CD4-positive, alpha-beta T cell treated with Interleukin-17A for 4 hours (primary cell): ENCODE results near the gene CCL20.

Source experiments
- DNase-seq: peaks from one replicate; pipeline ENCODE4 v3.0.0-alpha.2; 2020; ENCODE audit warnings: mixed read lengths

Gene CCL20

DNA sequence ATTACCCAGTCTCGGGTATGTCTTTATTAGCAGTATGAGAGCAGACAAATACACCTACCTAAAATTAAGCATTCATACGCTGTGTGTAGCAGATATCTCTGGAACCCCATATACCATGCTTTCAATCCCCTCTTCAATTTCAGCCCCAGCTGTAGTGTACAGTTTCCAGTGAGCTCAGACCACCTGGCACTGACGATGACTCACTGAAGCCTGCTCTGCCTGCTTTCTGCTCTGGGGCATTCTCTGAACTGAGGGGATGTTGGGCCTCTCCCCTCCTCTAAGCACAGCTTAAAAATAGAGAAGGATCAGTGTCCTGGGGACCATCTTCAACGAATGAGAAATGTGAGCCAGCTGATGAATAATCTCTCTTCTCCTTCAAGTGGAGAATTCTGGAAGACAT is 8.7 kb upstream of the CCL20 start:
- DNase-seq = peak; percentile 9

DNA sequence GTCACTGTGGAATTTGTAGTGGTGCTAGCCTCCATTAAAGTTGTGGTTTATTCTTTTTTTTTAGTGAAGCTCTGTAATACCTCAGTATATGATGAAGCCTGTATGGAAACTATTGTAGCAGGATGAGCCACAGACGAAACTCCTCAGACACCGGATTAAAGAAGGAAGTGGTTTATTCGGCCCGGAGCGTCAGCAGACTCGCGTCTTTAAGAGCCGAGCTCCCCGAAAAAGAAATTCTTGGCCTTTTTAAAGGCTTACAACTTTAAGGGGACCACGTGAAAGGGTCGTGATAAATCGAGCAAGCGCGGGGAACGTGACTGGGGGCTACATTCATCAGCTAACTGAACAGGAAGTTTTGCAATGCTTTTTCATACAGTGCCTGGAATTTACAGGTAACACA is 8.1 kb upstream of the CCL20 start:
- peak; percentile 60 for DNase-seq

- DNase-seq = no peak
These were observed 4.7 kb upstream of the CCL20 start for GRCh38 chr2:227808936-227809335.

- no peak for DNase-seq
These were observed 1.6 kb upstream of the CCL20 start for GRCh38 chr2:227812001-227812400.

DNA sequence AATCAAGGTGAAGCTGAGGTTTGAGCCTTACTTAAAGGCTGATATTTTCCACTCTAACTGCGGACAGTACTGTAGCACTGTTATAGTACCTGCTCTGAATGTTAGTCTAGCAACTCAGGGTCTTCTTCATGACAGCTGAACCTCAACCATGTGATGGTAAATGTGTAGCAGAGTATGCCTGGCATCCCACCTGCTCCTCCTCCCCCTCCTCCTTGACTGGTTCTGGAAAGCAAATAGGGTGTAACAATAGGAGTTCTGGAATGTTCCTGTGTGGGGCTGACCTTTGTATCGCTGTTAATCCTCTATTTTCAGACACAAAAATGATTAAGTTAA is 447 bp upstream of the CCL20 start:
- DNase-seq = no peak

DNA sequence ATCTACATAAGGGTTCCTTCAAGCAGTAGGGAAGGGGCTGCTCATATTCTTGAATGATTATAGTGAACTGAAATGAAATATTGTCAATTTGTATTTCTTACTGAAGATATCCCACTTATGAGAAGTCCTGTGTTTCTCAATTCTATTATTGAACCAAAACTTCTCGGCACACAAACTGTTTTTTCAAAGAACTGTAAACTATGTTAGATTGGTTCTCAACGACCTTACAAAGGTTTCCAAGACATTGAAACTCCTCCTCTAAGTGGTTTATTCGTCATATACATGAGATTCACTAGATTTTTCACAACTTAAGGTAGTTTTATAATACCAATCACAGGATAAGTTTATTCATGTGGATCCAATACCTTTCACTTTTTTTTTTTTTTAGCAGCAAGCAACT is 1.4 kb downstream of the CCL20 start:
- DNase-seq = no peak

DNA sequence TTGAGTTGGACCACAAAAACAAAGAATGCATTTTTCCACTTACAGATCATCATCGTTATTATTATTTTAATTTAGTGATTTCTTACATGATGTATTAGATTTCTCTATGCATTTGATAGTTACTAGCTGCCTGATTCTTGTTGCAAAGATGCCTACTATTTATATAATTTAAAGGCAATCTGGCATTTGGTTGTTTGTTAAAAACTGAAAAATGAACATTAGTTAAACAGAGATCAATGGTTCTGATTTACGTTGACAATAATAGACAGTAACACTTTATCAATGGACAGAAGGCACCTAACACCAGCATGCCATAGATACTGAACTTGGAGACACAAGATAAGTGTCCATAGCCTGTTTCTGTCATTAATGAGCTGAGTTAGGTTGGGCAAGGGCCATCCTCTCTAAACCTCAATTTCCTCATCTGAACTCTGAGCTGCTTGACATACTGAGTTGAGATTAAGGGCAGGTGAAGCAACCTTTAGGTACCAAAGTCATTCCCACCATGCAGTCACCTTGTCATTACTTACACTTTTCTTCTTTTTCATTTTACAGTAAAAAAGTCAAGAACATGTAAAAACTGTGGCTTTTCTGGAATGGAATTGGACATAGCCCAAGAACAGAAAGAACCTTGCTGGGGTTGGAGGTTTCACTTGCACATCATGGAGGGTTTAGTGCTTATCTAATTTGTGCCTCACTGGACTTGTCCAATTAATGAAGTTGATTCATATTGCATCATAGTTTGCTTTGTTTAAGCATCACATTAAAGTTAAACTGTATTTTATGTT is 3.1 kb downstream of the CCL20 start:
- no peak for DNase-seq

DNA sequence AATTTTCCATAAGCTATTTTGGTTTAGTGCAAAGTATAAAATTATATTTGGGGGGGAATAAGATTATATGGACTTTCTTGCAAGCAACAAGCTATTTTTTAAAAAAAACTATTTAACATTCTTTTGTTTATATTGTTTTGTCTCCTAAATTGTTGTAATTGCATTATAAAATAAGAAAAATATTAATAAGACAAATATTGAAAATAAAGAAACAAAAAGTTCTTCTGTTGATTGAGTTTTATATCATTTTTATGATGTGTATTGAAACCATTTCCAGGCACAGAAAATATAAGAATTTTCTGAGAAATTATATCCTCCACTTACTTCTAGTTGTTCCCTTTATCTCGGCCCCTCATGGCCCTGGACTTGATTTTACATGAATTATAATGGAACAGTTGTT is 3.7 kb downstream of the CCL20 start:
- no peak for DNase-seq

DNA sequence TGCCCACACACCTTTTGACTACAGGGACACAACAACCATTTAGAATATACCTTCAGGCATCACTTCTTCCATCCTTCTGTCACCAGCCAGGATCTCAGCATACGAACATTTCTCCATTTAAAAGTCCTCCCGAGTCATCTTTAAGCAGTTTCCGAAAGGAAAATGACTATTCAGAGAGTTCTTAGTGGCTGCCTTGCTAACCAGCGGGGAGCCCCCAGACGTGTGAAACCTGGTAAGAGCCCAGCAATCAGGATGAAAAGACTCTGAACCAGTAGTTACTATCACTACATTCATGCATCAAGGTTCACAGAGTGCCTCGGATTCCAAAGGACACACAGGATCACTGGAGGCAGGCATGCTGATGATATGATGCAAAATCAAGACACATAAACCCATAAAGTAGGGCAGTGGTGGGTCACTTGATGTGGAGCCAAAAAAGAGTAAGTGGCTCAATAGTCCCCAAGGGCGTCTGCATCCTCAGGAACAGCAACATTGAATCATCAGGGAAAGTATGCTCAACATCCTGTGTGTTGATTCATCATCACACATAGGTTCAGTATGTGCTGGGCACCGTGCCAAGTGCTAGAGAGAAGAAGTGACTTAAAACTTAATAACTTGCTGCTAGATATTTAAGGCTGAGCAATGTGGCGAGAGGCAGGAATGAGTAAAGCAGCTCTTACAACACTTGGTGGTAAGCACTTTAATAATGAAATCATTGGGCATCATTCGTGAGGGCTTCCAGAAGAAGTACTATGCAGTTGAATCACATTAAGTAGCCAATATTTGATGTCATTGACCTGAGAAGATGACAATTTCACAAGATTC is 4.4 kb downstream of the CCL20 start:
- DNase-seq = peak; percentile 78

- peak; percentile 14 for DNase-seq
These were observed 5.2 kb downstream of the CCL20 start for GRCh38 chr2:227818675-227819397.

GRCh38 chr2:227819398-227819697 is 5.7 kb downstream of the CCL20 start:
- DNase-seq = no peak

DNA sequence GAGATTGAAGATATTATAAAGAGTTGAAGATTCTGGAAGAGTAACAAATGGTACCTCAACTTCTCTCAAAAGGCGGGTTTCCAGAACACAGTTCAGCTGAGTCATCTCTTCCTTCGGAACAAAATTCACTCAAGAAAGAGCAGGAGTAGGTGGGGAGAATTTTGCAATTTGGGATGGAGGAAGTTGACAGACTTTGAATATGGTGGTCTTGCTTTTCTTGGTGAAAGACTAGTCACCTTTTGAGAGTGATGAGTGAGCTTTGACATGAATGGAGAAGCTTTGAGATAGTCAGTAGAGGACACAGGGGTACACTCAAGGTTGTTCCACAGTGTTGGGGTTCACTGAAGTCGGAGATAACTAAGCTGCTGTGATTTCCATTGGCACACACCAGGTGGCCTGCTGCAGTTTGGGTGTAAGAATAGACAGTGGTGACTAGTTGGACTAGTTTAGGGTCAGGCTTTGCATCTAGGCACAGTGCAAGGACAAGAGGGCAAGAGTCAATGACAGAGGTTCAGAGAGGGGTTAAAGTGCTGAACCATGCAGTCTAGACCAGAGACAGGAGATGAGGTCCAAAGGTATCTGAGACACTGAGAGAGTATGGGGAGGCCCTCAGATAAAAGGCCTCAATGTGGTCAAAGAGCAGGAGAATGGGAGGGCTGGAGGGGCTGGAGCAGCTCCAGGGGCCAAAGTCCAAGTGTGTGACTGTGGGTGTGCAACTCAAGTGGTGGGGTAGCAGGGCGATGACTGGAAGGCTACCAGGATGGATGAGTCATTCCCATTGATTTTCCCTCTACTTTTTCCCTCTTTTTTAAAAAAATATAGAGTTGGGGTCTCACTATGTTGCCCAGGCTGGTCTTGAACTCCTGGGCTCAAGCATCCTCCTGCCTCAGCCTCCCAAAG is 7.7 kb downstream of the CCL20 start:
- no peak for DNase-seq

DNA sequence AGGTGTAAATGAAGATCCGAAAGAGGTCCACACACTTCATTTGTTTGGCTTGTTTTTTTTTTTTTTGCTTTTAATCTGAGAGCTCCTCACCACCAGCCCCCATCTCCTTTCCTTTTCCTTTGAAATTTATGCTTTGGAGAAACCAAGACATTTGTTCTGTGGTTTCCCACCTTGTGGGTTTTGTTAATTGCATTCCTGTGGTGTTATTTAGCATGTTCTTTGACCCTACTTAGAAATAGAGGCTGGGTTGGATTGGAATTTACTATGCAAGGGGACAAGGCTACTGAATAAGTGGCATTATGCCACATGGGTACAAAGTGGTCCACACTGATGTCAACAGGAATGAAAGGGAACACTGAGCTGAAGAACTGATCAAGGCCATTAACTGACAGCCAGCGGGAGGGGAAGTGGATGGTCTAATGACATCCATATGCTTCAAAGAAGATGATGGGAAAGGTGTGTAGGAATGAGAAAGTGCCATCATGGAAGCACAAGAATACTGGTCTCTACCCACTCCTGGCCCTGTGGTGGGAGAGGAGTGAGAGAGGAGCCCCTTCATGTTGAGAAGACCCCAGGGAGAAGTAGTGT is 8.9 kb downstream of the CCL20 start:
- DNase-seq = no peak

DNA sequence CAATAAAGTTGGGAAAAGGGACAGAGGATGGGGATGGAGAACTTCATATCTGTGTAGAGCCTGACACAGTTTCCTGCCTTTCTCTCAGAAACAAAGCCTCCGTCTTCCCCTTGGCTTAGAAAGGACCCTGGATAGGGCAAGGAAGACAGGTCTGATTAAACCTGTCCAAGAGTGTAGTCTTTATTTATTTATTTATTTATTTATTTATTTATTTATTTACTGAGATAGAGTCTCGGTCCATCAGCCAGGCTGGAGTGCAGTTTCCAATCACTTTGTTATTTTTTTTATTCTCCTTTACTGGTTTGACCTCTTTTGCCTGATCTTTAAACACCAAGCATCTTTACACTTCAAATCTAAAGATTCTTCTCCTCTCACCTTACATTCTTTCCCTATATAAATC is 10.3 kb downstream of the CCL20 start:
- DNase-seq = no peak

DNA sequence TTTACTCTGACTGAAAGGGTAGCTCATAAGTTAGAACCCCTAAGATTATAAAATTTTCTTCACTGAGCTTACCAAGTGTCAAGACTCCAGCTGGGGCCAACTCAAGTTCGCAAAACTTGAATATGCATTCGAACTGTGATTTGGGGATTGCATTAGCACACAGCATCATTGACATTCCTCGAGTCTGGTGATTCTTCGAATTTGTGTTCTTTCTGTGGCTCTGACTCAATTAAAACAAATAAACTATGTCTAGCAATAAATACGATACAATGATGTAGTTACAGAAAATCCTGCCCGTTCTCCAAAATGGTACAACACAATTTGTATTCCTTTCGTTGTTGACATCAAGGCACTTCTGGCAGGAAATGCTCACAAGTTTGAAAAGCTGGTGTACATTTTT is 11.1 kb downstream of the CCL20 start:
- DNase-seq = no peak

GRCh38 chr2:227826019-227826521 is 12.4 kb downstream of the CCL20 start:
- DNase-seq = peak; percentile 42

DNA sequence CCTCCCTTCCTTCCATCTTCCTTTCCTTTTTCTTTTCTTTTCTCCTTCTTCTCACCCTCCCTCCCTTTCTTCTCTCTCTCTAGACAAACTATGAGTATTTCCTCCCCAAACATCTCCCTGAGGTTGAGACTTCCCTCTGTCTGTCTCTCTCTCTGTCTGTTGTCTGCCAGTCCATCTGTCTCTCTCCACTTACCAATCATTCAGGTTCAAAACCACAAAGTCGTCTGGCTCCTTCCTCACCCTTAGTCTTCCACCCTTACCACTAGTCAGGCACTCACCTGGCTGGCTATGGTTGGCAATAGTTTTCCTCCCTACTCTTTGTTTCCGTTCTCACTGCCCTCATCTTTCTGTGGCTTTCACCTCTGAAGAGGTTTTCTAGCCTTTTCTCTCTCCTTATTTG is 12.9 kb downstream of the CCL20 start:
- peak; percentile 18 for DNase-seq

- no peak for DNase-seq
These were observed 13.5 kb downstream of the CCL20 start for GRCh38 chr2:227827143-227827542.

- no peak for DNase-seq
These were observed 14.9 kb downstream of the CCL20 start for GRCh38 chr2:227828477-227828912.

DNA sequence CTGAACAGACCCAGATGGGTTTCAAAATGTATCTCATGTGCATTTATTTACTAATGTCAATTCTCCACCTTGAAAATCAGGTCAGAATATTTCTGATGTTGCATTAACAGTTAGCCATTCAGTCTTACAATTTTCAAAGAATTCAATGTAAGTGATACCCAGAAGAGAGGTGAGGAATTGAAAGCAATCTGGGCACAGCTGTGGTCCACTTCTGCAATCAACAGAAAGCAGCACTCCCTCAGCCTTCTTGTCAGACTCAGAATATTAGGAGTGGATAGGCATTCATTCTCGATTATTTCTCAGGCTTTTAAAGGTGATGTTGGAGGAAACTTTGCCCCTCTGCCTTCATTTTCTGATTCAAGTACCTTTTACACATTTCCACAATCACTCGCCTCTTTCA is 15.7 kb downstream of the CCL20 start:
- no peak for DNase-seq

GRCh38 chr2:227834423-227834822 is 20.8 kb downstream of the CCL20 start:
- no peak for DNase-seq
